GM12865 (cell line): ENCODE measurements around the gene CFAP61.

ENCODE experiments used
- DNase-seq: peaks from one replicate; pipeline ENCODE4 v3.0.0; 2010; ENCODE audit warnings: low read depth
- H3K4me3 ChIP-seq: 2 replicates; pipeline ENCODE4 v1.5.1; 2011; ENCODE audit warnings: mild to moderate bottlenecking, low read depth, low read length, control low read depth
- CTCF ChIP-seq: IDR thresholded peaks from 2 replicates; pipeline ENCODE4 v1.5.1; 2011; ENCODE audit warnings: low read length, control low read depth, low read depth, inconsistent platforms; ENCODE audit not compliant: insufficient read depth; ENCODE audit errors: missing control alignments

CFAP61 gene

GRCh38 chr20:20318365-20319161 lies 266.2 kb downstream of the CFAP61 start:
- no peak overlapping the region for H3K4me3 ChIP-seq
- TF ChIP-seq CTCF: no peak
- DNase-seq: no peak

DNA sequence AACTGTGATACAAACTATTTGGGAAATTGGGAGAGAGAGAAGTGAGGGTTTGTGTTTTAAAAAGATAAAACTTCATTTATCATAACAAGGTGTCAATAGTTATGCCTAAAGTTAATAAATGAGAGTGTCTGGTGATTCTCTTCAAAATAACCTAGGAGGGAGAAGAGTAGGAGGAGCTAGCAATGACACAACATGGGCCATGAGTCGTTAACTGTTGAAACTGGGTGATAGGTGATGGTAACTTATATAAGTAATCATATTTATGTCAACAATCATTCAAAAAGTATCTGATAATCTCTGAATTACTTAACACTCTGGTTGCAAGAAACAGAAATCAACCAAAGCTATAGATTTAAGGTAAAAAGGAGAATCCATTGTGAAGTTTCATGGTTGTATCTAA lies 268.8 kb downstream of the CFAP61 start:
- no peak for DNase-seq
- no peak for TF ChIP-seq CTCF
- no peak overlapping the region for H3K4me3 ChIP-seq

DNA sequence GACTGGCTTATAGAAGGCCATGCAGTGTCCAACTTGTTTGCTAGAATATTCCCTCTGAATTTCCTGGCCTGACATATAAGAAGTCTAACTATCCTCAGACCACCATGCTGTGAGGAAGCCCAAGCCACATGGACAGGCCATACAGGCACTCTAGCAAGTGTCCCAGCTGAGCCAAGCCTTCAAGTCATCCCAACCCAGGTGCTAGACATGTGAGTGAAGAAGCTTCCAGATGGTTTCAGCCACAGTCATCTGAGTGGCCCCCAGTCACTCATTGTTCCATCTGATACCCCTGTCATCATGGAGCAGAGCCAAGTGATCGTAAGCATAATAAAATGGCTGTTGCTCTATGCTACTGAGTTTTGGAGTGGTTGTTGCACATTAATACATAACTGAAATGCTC lies 269.6 kb downstream of the CFAP61 start:
- DNase-seq: no peak
- TF ChIP-seq CTCF: no peak
- no peak overlapping the region for H3K4me3 ChIP-seq

GRCh38 chr20:20322912-20323311 lies 270.6 kb downstream of the CFAP61 start:
- no peak for TF ChIP-seq CTCF
- H3K4me3 ChIP-seq: no peak overlapping the region
- DNase-seq: no peak

DNA sequence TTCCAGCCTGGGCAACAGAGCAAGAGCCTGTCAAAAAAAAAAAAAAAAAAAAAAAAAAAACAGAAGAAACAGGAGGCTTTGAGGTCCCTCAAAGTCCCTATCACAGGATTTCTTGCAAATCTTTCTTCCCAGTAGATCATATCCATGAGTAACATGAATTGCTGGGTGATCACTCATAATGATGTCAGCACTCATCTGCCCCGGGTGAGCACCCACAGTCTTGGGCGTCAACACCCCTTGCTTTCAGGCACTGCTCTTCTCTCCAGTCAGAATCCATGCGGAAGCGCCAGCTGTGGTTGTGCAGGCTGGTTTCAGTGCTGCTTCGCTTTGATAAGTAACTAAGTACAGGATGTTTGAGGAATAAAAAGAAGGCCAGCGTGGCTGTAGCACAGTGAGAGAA lies 275.4 kb downstream of the CFAP61 start:
- H3K4me3 ChIP-seq: no peak overlapping the region
- no peak for DNase-seq
- no peak for TF ChIP-seq CTCF

DNA sequence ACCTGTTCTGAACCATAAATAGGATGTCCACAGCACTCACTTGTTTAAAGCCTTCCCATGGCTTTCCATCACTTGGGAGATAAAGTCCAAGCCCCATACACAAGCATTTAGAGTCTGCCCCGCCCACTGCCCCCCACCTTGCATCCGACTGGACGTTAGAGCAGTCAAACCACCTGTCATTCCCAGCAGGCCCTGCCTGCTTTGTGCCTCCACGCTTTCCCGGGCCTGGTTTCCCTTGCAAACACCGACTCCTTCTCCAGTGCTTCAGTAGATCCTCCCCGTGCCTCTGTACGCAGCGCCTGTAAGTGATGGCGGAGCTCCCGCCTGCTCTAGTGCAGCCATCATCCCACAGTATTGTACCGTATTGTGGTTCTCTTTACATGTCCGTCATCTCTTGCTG lies 277.2 kb downstream of the CFAP61 start:
- no peak overlapping the region for H3K4me3 ChIP-seq
- no peak for TF ChIP-seq CTCF
- no peak for DNase-seq

- TF ChIP-seq CTCF: no peak
- H3K4me3 ChIP-seq: no peak overlapping the region
- DNase-seq: no peak
These were observed 278.8 kb downstream of the CFAP61 start for GRCh38 chr20:20331156-20331555.
